M059J (cell line): ENCODE results near the gene PFKFB4. TPM values are rescaled to one million over a fixed set of nuclear protein-coding genes. Genes with fewer than 3 reads are reported as not detected.
"Not testable (repeated sequence)": the region's sequence is repeated elsewhere in the genome, so short reads cannot be mapped to it uniquely, and the experiment has no call there.

Source experiments
- DNase-seq: peaks from one replicate; pipeline ENCODE4 v3.0.0-alpha.2; 2012; ENCODE audit warnings: low read depth
- total RNA-seq: library from RNA; depleted of rRNA; stranded (reverse); fragments of >200 nt; shearing (Covaris generic); gene quantifications from 2 replicates; pipeline ENCODE4 v1.2.3, GENCODE V29; 2014

The PFKFB4 gene
- total RNA-seq, 1 experiment from 2014 or later, result 31.0 TPM

- not testable (repeated sequence) for DNase-seq
These were observed 25.9 kb downstream of the PFKFB4 start for GRCh38 chr3:48530701-48531100.

GRCh38 chr3:48528754-48529153, 27.8 kb downstream of the PFKFB4 start:
- no peak for DNase-seq

- no peak for DNase-seq
These were observed 28.6 kb downstream of the PFKFB4 start for GRCh38 chr3:48528048-48528447.

GRCh38 chr3:48524970-48525369, 31.6 kb downstream of the PFKFB4 start:
- DNase-seq, result no peak

GRCh38 chr3:48521635-48522034, 35.0 kb downstream of the PFKFB4 start:
- no peak for DNase-seq

- no peak for DNase-seq
These were observed 37.3 kb downstream of the PFKFB4 start for GRCh38 chr3:48519277-48519643.

GRCh38 chr3:48518638-48519276, 37.8 kb downstream of the PFKFB4 start:
- DNase-seq, result no peak

GRCh38 chr3:48518069-48518468, 38.5 kb downstream of the PFKFB4 start:
- no peak for DNase-seq

- DNase-seq, result no peak
These were observed 40.0 kb downstream of the PFKFB4 start for GRCh38 chr3:48516571-48516970.

GRCh38 chr3:48514431-48515227, 42.0 kb downstream of the PFKFB4 start:
- no peak for DNase-seq

- DNase-seq, result no peak
These were observed 45.1 kb downstream of the PFKFB4 start for GRCh38 chr3:48511551-48511950.

- peak; percentile 93 for DNase-seq
These were observed 49.1 kb downstream of the PFKFB4 start for GRCh38 chr3:48507256-48508061.

GRCh38 chr3:48505968-48506504, 50.6 kb downstream of the PFKFB4 start:
- DNase-seq, result no peak

- DNase-seq, result no peak
These were observed 51.5 kb downstream of the PFKFB4 start for GRCh38 chr3:48505146-48505545.

- peak; percentile 69 for DNase-seq
These were observed 52.3 kb downstream of the PFKFB4 start, which contains the start of gene SHISA5 for GRCh38 chr3:48504051-48504946. TSS of gene SHISA5 (minus strand) at chr3:48504174. CDS start at chr3:48504094, 80 bp downstream.

GRCh38 chr3:48503401-48504050, 53.1 kb downstream of the PFKFB4 start:
- DNase-seq, result peak; percentile 57

GRCh38 chr3:48502728-48503168, 53.9 kb downstream of the PFKFB4 start:
- no peak for DNase-seq

- no peak for DNase-seq
These were observed 54.5 kb downstream of the PFKFB4 start for GRCh38 chr3:48502121-48502520.

- DNase-seq, result no peak
These were observed 55.4 kb downstream of the PFKFB4 start for GRCh38 chr3:48501196-48501595.

- DNase-seq, result peak; percentile 13
These were observed 55.9 kb downstream of the PFKFB4 start for GRCh38 chr3:48500656-48501055.

GRCh38 chr3:48493203-48493501, 63.5 kb downstream of the PFKFB4 start:
- DNase-seq, result no peak
